Stimulated activated naive CD4-positive, alpha-beta T cell treated with Interleukin-2 at 50 U/mL for 16 hours (primary cell): Measurements from ENCODE around the gene RFTN1.

Experiments
- DNase-seq: peaks from one replicate; lab custom pipeline; 2025; lab: John Stamatoyannopoulos, UW

The RFTN1 gene

GRCh38 chr3:16529264-16529663, 15.8 kb upstream of the RFTN1 start:
- DNase-seq, result no peak

- DNase-seq, result no peak
Observed at GRCh38 chr3:16528581-16528993, 15.1 kb upstream of the RFTN1 start.

- DNase-seq, result no peak
Observed at GRCh38 chr3:16528106-16528505, 14.6 kb upstream of the RFTN1 start.

GRCh38 chr3:16524196-16524595, 10.7 kb upstream of the RFTN1 start:
- DNase-seq, result no peak

- DNase-seq, result no peak
Observed at GRCh38 chr3:16523778-16524177, 10.3 kb upstream of the RFTN1 start.

GRCh38 chr3:16522834-16523233, 9.3 kb upstream of the RFTN1 start:
- DNase-seq, result no peak

GRCh38 chr3:16520970-16521881, 7.7 kb upstream of the RFTN1 start:
- DNase-seq, result no peak

GRCh38 chr3:16520241-16520969, 6.9 kb upstream of the RFTN1 start:
- DNase-seq, result no peak

- no peak for DNase-seq
Observed at GRCh38 chr3:16516695-16517481, 3.4 kb upstream of the RFTN1 start.

GRCh38 chr3:16515885-16516420, 2.5 kb upstream of the RFTN1 start:
- no peak for DNase-seq

- no peak for DNase-seq
Observed at GRCh38 chr3:16514755-16515353, 1.4 kb upstream of the RFTN1 start.

GRCh38 chr3:16514021-16514700, 662 bp upstream of the RFTN1 start:
- no peak for DNase-seq

GRCh38 chr3:16512435-16513140, 911 bp downstream of the RFTN1 start:
- peak; percentile 39 for DNase-seq

GRCh38 chr3:16511681-16512434, 1.6 kb downstream of the RFTN1 start:
- peak; percentile 81 for DNase-seq

- DNase-seq, result no peak
Observed at GRCh38 chr3:16510620-16511319, 2.7 kb downstream of the RFTN1 start.

- no peak for DNase-seq
Observed at GRCh38 chr3:16509721-16510619, 3.5 kb downstream of the RFTN1 start.

- DNase-seq, result no peak
Observed at GRCh38 chr3:16508591-16508995, 4.9 kb downstream of the RFTN1 start.

- no peak for DNase-seq
Observed at GRCh38 chr3:16508243-16508578, 5.3 kb downstream of the RFTN1 start.
